GM12801 (cell line): ENCODE measurements around the gene RASD2.

Experiments
- CTCF ChIP-seq: IDR thresholded peaks from one replicate; pipeline ENCODE4 v1.5.1; 2011; ENCODE audit warnings: control low read depth; ENCODE audit not compliant: insufficient read length; ENCODE audit errors: extremely low read depth

The RASD2 gene

GRCh38 chr22:35539487-35539886, 1.1 kb upstream of the RASD2 start:
- TF ChIP-seq CTCF: no peak

- TF ChIP-seq CTCF: no peak
Measured at GRCh38 chr22:35539910-35540594, 579 bp upstream of the RASD2 start.

GRCh38 chr22:35541254-35541748, 670 bp downstream of the RASD2 start:
- no peak for TF ChIP-seq CTCF

GRCh38 chr22:35542157-35542938, 1.7 kb downstream of the RASD2 start:
- no peak for TF ChIP-seq CTCF

GRCh38 chr22:35542939-35543516, 2.4 kb downstream of the RASD2 start:
- TF ChIP-seq CTCF: no peak

- TF ChIP-seq CTCF: no peak
Measured at GRCh38 chr22:35543702-35544101, 3.1 kb downstream of the RASD2 start.

GRCh38 chr22:35544189-35544588, 3.6 kb downstream of the RASD2 start:
- no peak for TF ChIP-seq CTCF
